Gastroesophageal sphincter (tissue), 4 donors: ENCODE results near the gene TGFBI. TPM values are rescaled to one million over a fixed set of nuclear protein-coding genes. Genes with fewer than 3 reads are reported as not detected.

Experiments used
- ATAC-seq: fragments of 150-250 bp; one replicate; pipeline ENCODE4 v1.9.1; 2016; ENCODE audit warnings: mild to moderate bottlenecking, moderate library complexity
- H3K27ac ChIP-seq, 4 donors: fragments of 200-600 bp; sonication (generic) in 3 of 4; 1 replicate in 3 of 4; 2 replicates in 1 of 4; pipeline ENCODE4 v1.5.1; 2016 to 2019
- H3K27me3 ChIP-seq: fragments of 200-600 bp; sonication (generic); one replicate; pipeline ENCODE4 v1.5.1; 2019
- H3K36me3 ChIP-seq, 2 donors: fragments of 200-600 bp; sonication (generic); one replicate each; pipeline ENCODE4 v1.5.1; 2019; ENCODE audit warnings: control low read depth in 1 of 2
- H3K4me1 ChIP-seq, 3 donors: fragments of 200-600 bp; sonication (generic); 1 replicate in 2 of 3; 2 replicates in 1 of 3; pipeline ENCODE4 v1.5.1; 2016 to 2019; ENCODE audit warnings: control low read depth in 2 of 3
- H3K4me3 ChIP-seq, 2 donors: fragments of 200-600 bp; sonication (generic); one replicate each; pipeline ENCODE4 v1.5.1; 2019; ENCODE audit warnings: mild to moderate bottlenecking in 1 of 2, moderate library complexity in 1 of 2
- H3K9me3 ChIP-seq, 3 donors: fragments of 200-600 bp; sonication (generic); one replicate each; pipeline ENCODE4 v1.5.1; 2017 to 2019; ENCODE audit warnings: control low read depth in 2 of 3
- CTCF ChIP-seq, 4 experiments: fragments of 200-600 bp in 2 of 4; fragments of 450-650 bp in 2 of 4; sonication (generic) in 1 of 4; IDR thresholded peaks; one replicate each; pipeline ENCODE4 v1.5.1; 2017 to 2019; ENCODE audit warnings: antibody characterized with exemption in 4 of 4, mild to moderate bottlenecking in 2 of 4, moderate library complexity in 2 of 4
- EP300 ChIP-seq: sonication (generic); formaldehyde crosslinking; IDR thresholded peaks from one replicate; pipeline ENCODE4 v1.6.1; 2017; ENCODE audit warnings: antibody characterized with exemption, mild to moderate bottlenecking
- POLR2A ChIP-seq, 2 donors: fragments of 450-650 bp; IDR thresholded peaks; one replicate each; pipeline ENCODE4 v1.6.1; 2017; ENCODE audit warnings: antibody characterized with exemption in 2 of 2, mild to moderate bottlenecking in 2 of 2, moderate library complexity in 1 of 2
- POLR2AphosphoS5 ChIP-seq: sonication (generic); formaldehyde crosslinking; IDR thresholded peaks from one replicate; pipeline ENCODE4 v1.6.1; 2017; ENCODE audit warnings: antibody characterized with exemption
- WGBS, 2 donors: methylation state at CpG; one replicate each; pipeline ENCODE4 v1.1.5; 2018; ENCODE audit warnings: low coverage in 1 of 2; 5-methylcytosine and 5-hydroxymethylcytosine counted together
- total RNA-seq, 4 donors: library from RNA; depleted of rRNA; stranded (reverse); fragments of >200 nt; gene quantifications; one replicate each; pipeline ENCODE4 v1.1.0, GENCODE V29; 2016

The TGFBI gene
- total RNA-seq, 4 donors from 2014 or later, result 29.0 to 159 (median 112) TPM

GRCh38 chr5:136057401-136058038 is 28.7 kb downstream of the TGFBI start:
- TF ChIP-seq POLR2AphosphoS5, result no peak
- no peak for TF ChIP-seq POLR2A (IDR thresholded peaks at IDR 0.05)
- TF ChIP-seq CTCF (IDR thresholded peaks at IDR 0.05), result no peak
- peak; percentile 52 for TF ChIP-seq EP300
- no peaks in the 10 kb centered on the region for H3K9me3 ChIP-seq
- no peaks in the 10 kb centered on the region for H3K27me3 ChIP-seq
- peak overlapping the region; percentile 79 to 91 (median 86) for H3K27ac ChIP-seq
- 17 to 44% methylated on average over 2 to 5 of the region's 5 CpGs for WGBS, 2 donors
- no peak overlapping the region for H3K4me3 ChIP-seq
- H3K4me1 ChIP-seq, result peaks cover 13 to 52% (median 18%) of the 10 kb centered on the region in 3 donors
- no peak for ATAC-seq
- H3K36me3 ChIP-seq, result peaks cover 0 to 28% of the 10 kb centered on the region in 2 donors

- peak overlapping the region; percentile 79 to 91 (median 86) for H3K27ac ChIP-seq
- TF ChIP-seq POLR2A (IDR thresholded peaks at IDR 0.05) (no peak), EP300 (peak; percentile 23), POLR2AphosphoS5 (peak; percentile 96), CTCF (IDR thresholded peaks at IDR 0.05) (peak in 3 of 4 experiments; percentile 35 to 63 (median 50))
- no peaks in the 10 kb centered on the region for H3K9me3 ChIP-seq
- peaks cover 0 to 28% of the 10 kb centered on the region in 2 donors for H3K36me3 ChIP-seq
- no peaks in the 10 kb centered on the region for H3K27me3 ChIP-seq
- H3K4me3 ChIP-seq, result no peak overlapping the region
- ATAC-seq, result peak; percentile 86
- peaks cover 13 to 48% (median 18%) of the 10 kb centered on the region in 3 donors for H3K4me1 ChIP-seq
- 18 to 25% methylated on average over 2 to 3 of the region's 10 CpGs for WGBS, 2 donors
These were observed 29.5 kb downstream of the TGFBI start for GRCh38 chr5:136058039-136058971.

GRCh38 chr5:136058972-136059354 is 30.2 kb downstream of the TGFBI start:
- Histone ChIP-seq H3K27ac (peak overlapping the region; percentile 79 to 91 (median 86)), H3K36me3 (peaks cover 0 to 29% of the 10 kb centered on the region in 2 donors), H3K4me1 (peaks cover 13 to 41% (median 18%) of the 10 kb centered on the region in 3 donors), H3K9me3 (no peaks in the 10 kb centered on the region), H3K27me3 (no peaks in the 10 kb centered on the region), H3K4me3 (no peak overlapping the region)
- ATAC-seq, result no peak
- WGBS, 2 donors, result 46 to 50% methylated on average over 2 to 3 of the region's 6 CpGs
- no peak for TF ChIP-seq CTCF (IDR thresholded peaks at IDR 0.05)
- TF ChIP-seq EP300, result no peak
- no peak for TF ChIP-seq POLR2A (IDR thresholded peaks at IDR 0.05)

- Histone ChIP-seq H3K4me1 (peaks cover 15 to 57% (median 30%) of the 10 kb centered on the region in 3 donors), H3K27me3 (no peaks in the 10 kb centered on the region), H3K4me3 (no peak overlapping the region), H3K27ac (no peak overlapping the region), H3K9me3 (no peaks in the 10 kb centered on the region), H3K36me3 (peaks cover 0 to 29% of the 10 kb centered on the region in 2 donors)
- TF ChIP-seq POLR2A (IDR thresholded peaks at IDR 0.05), result no peak
- TF ChIP-seq EP300, result no peak
- TF ChIP-seq POLR2AphosphoS5, result no peak
- TF ChIP-seq CTCF (IDR thresholded peaks at IDR 0.05), result no peak
- no peak for ATAC-seq
- WGBS, 2 donors, result 96 to 98% methylated on average over 7 of the region's 7 CpGs
These were observed 32.2 kb downstream of the TGFBI start for GRCh38 chr5:136060963-136061362.
